Left lung (tissue), 10 donors: ENCODE results near the gene CCDC57. TPM values are rescaled to one million over a fixed set of nuclear protein-coding genes. Genes with fewer than 3 reads are reported as not detected.

Experiments
- ATAC-seq: fragments of 200-7000 bp; cut with Tn5 transposase; one replicate; pipeline ENCODE4 v1.9.1; 2020; ENCODE audit warnings: moderate library complexity
- DNase-seq, 4 donors: peaks; one replicate each; pipeline ENCODE4 v3.0.0-alpha.2; 2013 to 2020
- H3K27ac ChIP-seq, 2 donors: fragments of 200-600 bp; sonication (generic) in 1 of 2; one replicate each; pipeline versions ENCODE4 v1.5.0 to v1.8.0; 2020 to 2021
- H3K27me3 ChIP-seq, 2 donors: fragments of 200-600 bp; sonication (generic) in 1 of 2; one replicate each; pipeline versions ENCODE4 v1.5.0 to v1.8.0; 2020 to 2021
- H3K36me3 ChIP-seq, 2 donors: fragments of 200-600 bp; sonication (generic) in 1 of 2; one replicate each; pipeline versions ENCODE4 v1.5.0 to v1.8.0; 2020 to 2021
- H3K4me1 ChIP-seq, 2 donors: fragments of 200-600 bp; one replicate each; pipeline ENCODE4 v1.8.0; 2021
- H3K4me3 ChIP-seq, 2 donors: fragments of 200-600 bp; sonication (generic) in 1 of 2; one replicate each; pipeline versions ENCODE4 v1.5.0 to v1.8.0; 2020 to 2021; ENCODE audit warnings: mild to moderate bottlenecking in 1 of 2
- H3K9me3 ChIP-seq, 2 donors: fragments of 200-600 bp; sonication (generic) in 1 of 2; one replicate each; pipeline versions ENCODE4 v1.5.0 to v1.8.0; 2020 to 2021
- intact Hi-C, 2 donors: fragments of 100-400 bp; cut with DNase I; formaldehyde crosslinking; loops; one replicate each; pipeline versions ENCODE4 v1.11.2 to v1.14.2; 2022
- polyA plus RNA-seq, 6 donors: library from polyadenylated mRNA; unstranded; fragments of 120-200 nt; gene quantifications; one replicate each; pipeline ENCODE4 v1.2.1, GENCODE V29; 2013; ENCODE audit not compliant: insufficient read length in 6 of 6
- total RNA-seq, 2 donors: library from RNA; stranded (reverse); fragmentation: NEBNext Ultra II Directional; extraction: Animal tissue kit (Norgen Biotek cat#: 25700); gene quantifications; one replicate each; pipeline ENCODE4 v1.2.1, GENCODE V29; 2021
- TF ChIP-seq, protein P1 (sequence below), 2 donors: fragments of 200-600 bp; sonication (generic) in 1 of 2; IDR thresholded peaks; one replicate each; pipeline versions ENCODE4 v1.5.0 to v1.8.0; 2021; ENCODE audit warnings: antibody characterized with exemption in 2 of 2
- donor health status: DM: no; HTN: yes; CAD: no.
- donor health status: DM: no; HTN: no; CAD: no.

Gene CCDC57
- total and polyA plus RNA-seq, 8 donors = 41.7 to 73.4 (median 59.8) TPM

GRCh38 chr17:82246040-82246364 is 33.4 kb upstream of the CCDC57 start:
- H3K27ac ChIP-seq = peak overlapping the region in 1 of 2 donors; percentile 53
- TF ChIP-seq, protein P1, sequence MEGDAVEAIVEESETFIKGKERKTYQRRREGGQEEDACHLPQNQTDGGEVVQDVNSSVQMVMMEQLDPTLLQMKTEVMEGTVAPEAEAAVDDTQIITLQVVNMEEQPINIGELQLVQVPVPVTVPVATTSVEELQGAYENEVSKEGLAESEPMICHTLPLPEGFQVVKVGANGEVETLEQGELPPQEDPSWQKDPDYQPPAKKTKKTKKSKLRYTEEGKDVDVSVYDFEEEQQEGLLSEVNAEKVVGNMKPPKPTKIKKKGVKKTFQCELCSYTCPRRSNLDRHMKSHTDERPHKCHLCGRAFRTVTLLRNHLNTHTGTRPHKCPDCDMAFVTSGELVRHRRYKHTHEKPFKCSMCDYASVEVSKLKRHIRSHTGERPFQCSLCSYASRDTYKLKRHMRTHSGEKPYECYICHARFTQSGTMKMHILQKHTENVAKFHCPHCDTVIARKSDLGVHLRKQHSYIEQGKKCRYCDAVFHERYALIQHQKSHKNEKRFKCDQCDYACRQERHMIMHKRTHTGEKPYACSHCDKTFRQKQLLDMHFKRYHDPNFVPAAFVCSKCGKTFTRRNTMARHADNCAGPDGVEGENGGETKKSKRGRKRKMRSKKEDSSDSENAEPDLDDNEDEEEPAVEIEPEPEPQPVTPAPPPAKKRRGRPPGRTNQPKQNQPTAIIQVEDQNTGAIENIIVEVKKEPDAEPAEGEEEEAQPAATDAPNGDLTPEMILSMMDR (IDR thresholded peaks at IDR 0.05) = no peak
- no peak for ATAC-seq

GRCh38 chr17:82245134-82246039 is 32.7 kb upstream of the CCDC57 start:
- no peaks in the 10 kb centered on the region for H3K9me3 ChIP-seq
- H3K27ac ChIP-seq = no peak overlapping the region
- H3K4me1 ChIP-seq = peaks cover 29 to 59% of the 10 kb centered on the region in 2 donors
- no peaks in the 10 kb centered on the region for H3K27me3 ChIP-seq
- H3K36me3 ChIP-seq = peaks cover 7 to 92% of the 10 kb centered on the region in 2 donors
- no peak overlapping the region for H3K4me3 ChIP-seq
- intact Hi-C loops = no loop called here
- DNase-seq = peak in 1 of 4 donors; percentile 77
- no peak for ATAC-seq
- TF ChIP-seq, protein P1 (IDR thresholded peaks at IDR 0.05) = no peak

More at GRCh38 chr17:82246040-82246364, 33.4 kb upstream of the CCDC57 start:
- intact Hi-C loops = no loop called here
- Histone ChIP-seq H3K27me3 (no peaks in the 10 kb centered on the region), H3K9me3 (no peaks in the 10 kb centered on the region), H3K36me3 (peaks cover 8 to 92% of the 10 kb centered on the region in 2 donors), H3K4me3 (no peak overlapping the region), H3K4me1 (peaks cover 23 to 53% of the 10 kb centered on the region in 2 donors)
- DNase-seq = peak in 1 of 4 donors; percentile 36

DNA sequence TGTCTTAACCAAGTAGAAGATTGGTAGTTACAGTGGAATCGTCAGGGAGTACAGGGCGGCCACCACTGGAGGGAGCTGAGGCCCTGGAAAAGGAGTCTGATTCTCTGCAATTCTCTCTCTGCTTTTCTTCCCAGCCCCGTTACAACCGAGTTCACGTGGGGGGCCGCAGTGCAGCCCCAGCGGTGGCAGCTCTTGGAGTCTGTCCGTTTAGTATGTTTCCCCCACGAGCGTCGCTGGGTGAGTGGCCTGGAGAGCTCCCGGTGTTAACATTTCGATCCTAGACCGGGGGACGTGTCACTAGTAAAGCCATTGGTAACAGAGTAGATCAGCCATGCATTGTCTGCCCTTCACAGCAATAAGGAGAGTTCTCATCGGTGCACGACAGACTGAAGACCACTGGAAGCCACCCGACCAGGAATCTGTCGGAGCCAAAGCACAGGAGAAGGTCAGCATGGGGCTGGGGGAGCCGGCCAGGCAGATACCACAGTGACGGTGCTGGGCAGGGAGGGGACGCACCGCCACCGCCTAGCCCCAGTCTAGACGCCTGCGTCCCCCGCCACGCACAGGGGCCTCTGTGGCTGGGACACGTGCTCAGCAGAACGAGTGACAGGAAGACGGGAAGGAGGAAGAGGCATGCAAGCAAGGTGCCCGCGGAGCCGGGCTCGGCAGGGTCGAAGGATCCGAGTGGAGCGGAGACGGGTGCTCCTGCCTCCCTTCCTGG is 31.9 kb upstream of the CCDC57 start:
- intact Hi-C loops = no loop called here
- DNase-seq (peak in 1 of 4 donors; percentile 78), ATAC-seq (no peak)
- peaks cover 7 to 92% of the 10 kb centered on the region in 2 donors for H3K36me3 ChIP-seq
- peaks cover 38 to 67% of the 10 kb centered on the region in 2 donors for H3K4me1 ChIP-seq
- no peaks in the 10 kb centered on the region for H3K9me3 ChIP-seq
- H3K27me3 ChIP-seq = no peaks in the 10 kb centered on the region
- H3K4me3 ChIP-seq = no peak overlapping the region
- H3K27ac ChIP-seq = no peak overlapping the region
- TF ChIP-seq, protein P1 (IDR thresholded peaks at IDR 0.05) = no peak

DNA sequence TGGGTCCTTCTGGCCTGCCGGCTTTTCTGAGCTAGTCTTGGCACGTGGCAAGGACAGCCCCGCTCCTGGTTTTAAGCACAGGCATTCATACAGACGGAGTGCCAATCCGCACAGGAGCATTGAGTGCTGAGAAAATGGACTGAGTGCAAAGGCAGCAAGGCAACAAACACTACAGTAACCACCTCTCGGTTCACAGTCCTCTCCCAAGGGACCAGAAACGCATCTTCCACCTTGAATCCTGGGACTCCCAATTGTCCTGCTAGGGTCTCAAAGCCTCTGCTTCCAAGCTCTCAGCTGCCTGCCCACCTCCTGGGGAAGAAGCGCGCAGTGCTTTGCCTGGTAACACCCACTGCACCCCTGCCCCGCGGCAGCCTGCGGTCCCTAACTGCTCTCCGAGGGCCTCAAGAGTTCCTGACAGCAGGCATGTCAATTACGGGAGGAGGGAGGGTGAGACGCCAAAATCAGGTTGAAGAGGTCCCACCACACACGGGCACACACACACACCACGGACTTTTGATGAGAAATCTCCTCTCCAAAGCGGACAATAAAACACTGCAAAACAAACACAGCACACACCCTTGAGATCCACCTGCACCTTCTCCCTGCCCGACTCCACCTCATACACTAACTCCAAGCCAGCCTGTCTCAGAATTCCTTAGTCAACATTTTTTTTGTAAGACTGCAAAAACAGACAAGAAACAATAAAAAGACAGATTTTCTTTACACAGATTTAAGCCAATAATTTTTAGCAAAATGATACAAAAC is 31.2 kb upstream of the CCDC57 start:
- intact Hi-C loops = no loop called here
- DNase-seq = peak in 1 of 4 donors; percentile 68
- ATAC-seq = no peak
- Histone ChIP-seq H3K27me3 (no peaks in the 10 kb centered on the region), H3K9me3 (no peaks in the 10 kb centered on the region), H3K27ac (peak overlapping the region in 1 of 2 donors; percentile 15), H3K4me1 (peaks cover 45 to 74% of the 10 kb centered on the region in 2 donors), H3K36me3 (peaks cover 7 to 92% of the 10 kb centered on the region in 2 donors), H3K4me3 (no peak overlapping the region)
- TF ChIP-seq, protein P1 (IDR thresholded peaks at IDR 0.05) = no peak
